Neutrophil (primary cell): ENCODE measurements around the gene CCDC122.

Experiments
- H3K27ac ChIP-seq: fragments of 200-600 bp; sonication (generic); 2 replicates; pipeline ENCODE4 v1.5.1; 2016; ENCODE audit warnings: mild to moderate bottlenecking, moderate library complexity
- H3K27me3 ChIP-seq: fragments of 200-600 bp; sonication (generic); 2 replicates; pipeline ENCODE4 v1.6.0; 2016; ENCODE audit warnings: mild to moderate bottlenecking
- H3K36me3 ChIP-seq: fragments of 200-600 bp; sonication (generic); 2 replicates; pipeline ENCODE4 v1.5.1; 2017
- H3K4me1 ChIP-seq, 2 experiments: fragments of 200-600 bp in 1 of 2; sonication (generic) in 1 of 2; 1 replicate in 1 of 2; 2 replicates in 1 of 2; pipeline versions ENCODE4 v1.5.1 to v1.6.1; 2013 to 2016; ENCODE audit warnings: low read depth in 1 of 2, low read length in 1 of 2, mild to moderate bottlenecking in 1 of 2, moderate library complexity in 1 of 2; ENCODE audit not compliant: control insufficient read depth in 1 of 2, insufficient read depth in 1 of 2
- H3K4me3 ChIP-seq, 2 experiments: fragments of 200-600 bp in 1 of 2; sonication (generic) in 1 of 2; 1 replicate in 1 of 2; 2 replicates in 1 of 2; pipeline ENCODE4 v1.5.1; 2013 to 2016; ENCODE audit warnings: low read depth in 1 of 2, low read length in 1 of 2, mild to moderate bottlenecking in 1 of 2, moderate library complexity in 1 of 2
- H3K9me3 ChIP-seq: fragments of 200-600 bp; sonication (generic); 2 replicates; pipeline ENCODE4 v1.5.1; 2016
- TF ChIP-seq, protein P1 (sequence below): fragments of 200-600 bp; sonication (generic); IDR thresholded peaks from 2 replicates; pipeline ENCODE4 v1.5.1; 2016; ENCODE audit warnings: antibody characterized with exemption

CCDC122 gene

DNA sequence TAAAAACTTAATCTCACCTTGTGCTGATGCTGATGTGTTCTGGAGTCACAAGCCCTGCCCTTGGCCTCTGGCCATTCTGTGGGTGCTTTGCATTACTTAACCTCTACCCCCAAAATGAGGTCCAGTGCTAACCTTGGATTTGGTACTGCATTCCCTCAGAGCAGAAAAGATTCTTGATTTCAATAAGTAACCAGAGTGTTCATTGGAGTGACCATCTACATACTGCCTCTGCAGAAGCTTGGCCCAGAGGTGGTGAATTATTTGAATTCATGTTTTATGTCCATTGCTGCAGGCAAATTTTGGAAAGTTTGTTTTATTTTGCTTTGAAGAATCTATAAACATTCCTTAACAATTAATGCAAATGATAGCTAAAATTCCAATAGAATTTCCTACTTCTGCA is 85.1 kb downstream of the CCDC122 start:
- Histone ChIP-seq H3K27me3 (peaks cover 66% of the 10 kb centered on the region), H3K27ac (no peak overlapping the region), H3K36me3 (no peaks in the 10 kb centered on the region), H3K4me1 (no peaks in the 10 kb centered on the region), H3K9me3 (no peaks in the 10 kb centered on the region), H3K4me3 (no peak overlapping the region)
- TF ChIP-seq, protein P1, sequence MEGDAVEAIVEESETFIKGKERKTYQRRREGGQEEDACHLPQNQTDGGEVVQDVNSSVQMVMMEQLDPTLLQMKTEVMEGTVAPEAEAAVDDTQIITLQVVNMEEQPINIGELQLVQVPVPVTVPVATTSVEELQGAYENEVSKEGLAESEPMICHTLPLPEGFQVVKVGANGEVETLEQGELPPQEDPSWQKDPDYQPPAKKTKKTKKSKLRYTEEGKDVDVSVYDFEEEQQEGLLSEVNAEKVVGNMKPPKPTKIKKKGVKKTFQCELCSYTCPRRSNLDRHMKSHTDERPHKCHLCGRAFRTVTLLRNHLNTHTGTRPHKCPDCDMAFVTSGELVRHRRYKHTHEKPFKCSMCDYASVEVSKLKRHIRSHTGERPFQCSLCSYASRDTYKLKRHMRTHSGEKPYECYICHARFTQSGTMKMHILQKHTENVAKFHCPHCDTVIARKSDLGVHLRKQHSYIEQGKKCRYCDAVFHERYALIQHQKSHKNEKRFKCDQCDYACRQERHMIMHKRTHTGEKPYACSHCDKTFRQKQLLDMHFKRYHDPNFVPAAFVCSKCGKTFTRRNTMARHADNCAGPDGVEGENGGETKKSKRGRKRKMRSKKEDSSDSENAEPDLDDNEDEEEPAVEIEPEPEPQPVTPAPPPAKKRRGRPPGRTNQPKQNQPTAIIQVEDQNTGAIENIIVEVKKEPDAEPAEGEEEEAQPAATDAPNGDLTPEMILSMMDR: no peak

DNA sequence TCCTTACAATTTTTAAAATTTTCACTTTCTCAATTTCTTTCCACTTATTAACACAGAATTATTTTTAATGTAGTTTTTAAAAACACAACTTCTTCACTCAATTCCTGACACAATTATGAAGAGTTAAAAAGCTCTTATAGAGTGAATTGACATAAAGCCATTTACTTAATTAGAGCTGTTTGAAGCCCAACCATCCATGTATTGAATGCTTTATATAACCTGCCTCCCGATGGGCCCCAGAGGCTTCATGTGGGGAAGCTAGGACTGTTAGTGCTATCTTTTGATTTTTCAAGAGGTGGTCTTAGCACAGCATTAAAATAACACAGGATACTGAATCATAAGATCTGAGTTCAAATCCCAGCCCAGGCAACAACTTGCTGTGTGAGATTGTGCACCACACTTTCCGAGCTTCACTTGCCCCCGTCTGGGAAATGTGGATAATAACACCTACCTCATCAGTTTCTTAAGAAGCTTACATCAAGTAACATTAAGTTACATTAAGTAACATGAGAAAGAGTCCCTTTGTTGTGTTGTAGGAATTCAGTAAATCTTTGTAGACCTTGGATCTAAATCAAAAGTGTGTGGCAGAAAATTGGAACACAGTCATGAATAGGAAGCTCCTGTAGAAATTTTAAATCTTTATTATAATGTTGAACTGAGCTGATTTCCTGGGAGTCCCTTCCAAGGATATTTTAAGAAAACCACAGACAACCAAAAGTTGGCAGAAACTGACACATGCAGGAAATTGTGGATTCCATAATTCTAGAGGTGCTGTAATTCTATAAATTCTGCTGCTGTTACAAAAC is 87.3 kb downstream of the CCDC122 start:
- Histone ChIP-seq H3K36me3 (no peaks in the 10 kb centered on the region), H3K9me3 (no peaks in the 10 kb centered on the region), H3K27ac (no peak overlapping the region), H3K4me3 (no peak overlapping the region), H3K4me1 (peaks cover 2% of the 10 kb centered on the region in 2 experiments), H3K27me3 (peaks cover 70% of the 10 kb centered on the region)
- TF ChIP-seq, protein P1: no peak

DNA sequence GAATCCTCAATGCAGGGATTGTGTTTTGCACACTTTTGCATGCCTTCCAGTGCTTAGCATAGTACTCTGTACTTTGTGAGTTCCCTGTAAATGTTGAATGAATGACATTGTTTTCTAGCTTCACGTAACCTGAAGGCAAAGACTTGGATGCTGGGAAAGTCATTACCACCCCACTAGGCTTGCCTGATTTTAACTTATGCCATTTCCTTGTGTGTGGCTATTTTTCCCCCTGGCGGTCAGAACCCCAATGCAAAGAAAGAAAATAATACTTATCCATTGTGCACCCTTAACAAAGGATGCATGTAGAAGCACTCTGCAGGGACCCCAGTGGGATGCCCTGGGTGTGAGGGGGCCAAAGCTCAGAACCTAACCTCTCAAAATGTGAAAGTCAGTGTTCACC is 91.5 kb downstream of the CCDC122 start:
- no peak overlapping the region for H3K4me3 ChIP-seq
- peaks cover 98% of the 10 kb centered on the region for H3K27me3 ChIP-seq
- TF ChIP-seq, protein P1: no peak
- H3K4me1 ChIP-seq: peaks cover 10 to 21% of the 10 kb centered on the region in 2 experiments
- H3K27ac ChIP-seq: no peak overlapping the region
- H3K36me3 ChIP-seq: no peaks in the 10 kb centered on the region
- no peaks in the 10 kb centered on the region for H3K9me3 ChIP-seq

DNA sequence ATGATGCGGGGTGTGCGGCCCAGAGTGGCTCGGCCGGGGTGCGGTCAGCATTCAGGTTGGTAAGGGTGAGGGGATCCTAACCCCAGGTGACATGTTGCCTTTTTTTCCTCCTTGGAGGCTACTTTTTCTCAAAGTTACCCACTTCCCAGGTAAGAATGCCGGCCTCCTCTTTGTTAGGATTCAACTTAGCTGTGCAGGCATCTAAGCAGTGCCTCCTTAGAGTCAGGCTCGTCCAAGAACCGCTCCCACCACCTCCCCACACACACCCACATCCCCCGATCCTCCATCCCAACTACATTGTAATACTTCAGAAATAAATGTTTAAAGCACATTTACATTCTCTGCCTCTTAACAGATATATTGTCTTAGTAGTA is 92.0 kb downstream of the CCDC122 start:
- H3K27me3 ChIP-seq: peaks cover 98% of the 10 kb centered on the region
- no peak overlapping the region for H3K27ac ChIP-seq
- peak overlapping the region in 1 of 2 experiments; percentile 35 for H3K4me3 ChIP-seq
- TF ChIP-seq, protein P1: no peak
- H3K36me3 ChIP-seq: no peaks in the 10 kb centered on the region
- H3K4me1 ChIP-seq: peaks cover 10 to 21% of the 10 kb centered on the region in 2 experiments
- H3K9me3 ChIP-seq: no peaks in the 10 kb centered on the region

DNA sequence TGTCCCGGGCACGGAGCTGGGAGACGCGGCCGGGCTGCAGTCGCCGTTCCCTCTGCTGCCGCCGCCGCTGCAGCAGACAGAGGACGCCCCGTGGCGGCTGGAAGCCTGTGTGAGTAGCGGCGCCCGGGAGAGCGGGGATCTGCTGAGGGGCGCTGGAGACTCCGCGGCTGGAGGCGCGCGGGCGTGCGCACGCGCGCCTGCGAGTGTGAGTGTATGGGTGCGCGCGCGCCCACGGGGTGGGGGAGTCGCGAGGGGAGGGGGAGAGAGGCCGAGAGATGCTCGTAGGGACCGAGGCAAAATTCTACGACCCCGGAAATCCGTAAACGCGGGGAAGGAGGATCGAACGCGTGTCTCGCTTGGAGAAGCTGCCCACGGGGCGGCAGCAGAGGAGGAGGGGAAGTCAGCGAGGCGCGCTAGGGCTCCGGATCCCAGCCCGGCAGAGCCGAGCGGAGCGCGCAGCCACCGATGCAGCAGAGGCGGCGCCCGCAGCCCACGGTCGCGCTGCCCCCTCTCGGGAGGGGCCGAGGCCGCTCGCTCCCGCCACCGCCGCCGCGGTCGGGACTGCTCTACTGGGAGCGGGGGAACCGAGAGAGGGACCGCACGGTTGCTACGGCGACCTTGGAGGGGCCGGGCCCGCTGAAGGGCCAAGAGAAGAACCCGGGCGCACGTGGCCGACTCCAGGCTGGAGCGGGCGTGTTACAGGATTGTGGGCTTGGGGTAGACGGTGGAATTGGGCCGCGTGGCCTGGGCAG is 92.6 kb downstream of the CCDC122 start, which contains the start of gene ENOX1:
Gene ENOX1, minus strand, starts transcription at position 207 of the 752 bp plus-strand sequence.
- TF ChIP-seq, protein P1: no peak
- H3K4me1 ChIP-seq: peaks cover 10 to 21% of the 10 kb centered on the region in 2 experiments
- no peaks in the 10 kb centered on the region for H3K9me3 ChIP-seq
- H3K4me3 ChIP-seq: peak within 1 kb of the TSS in 1 of 2 experiments; percentile 35
- H3K27me3 ChIP-seq: peaks cover 97% of the 10 kb centered on the region
- H3K36me3 ChIP-seq: no peaks in the 10 kb centered on the region
- no peak within 1 kb of the TSS for H3K27ac ChIP-seq
